ENCODE data around the gene EPHB1. TPM values are rescaled to one million over a fixed set of nuclear protein-coding genes. Genes with fewer than 3 reads are reported as not detected.

EPHB1 gene
- total and polyA plus RNA-seq, 2 experiments from 2014 or later = 0.45 to 1.7 TPM

DNA sequence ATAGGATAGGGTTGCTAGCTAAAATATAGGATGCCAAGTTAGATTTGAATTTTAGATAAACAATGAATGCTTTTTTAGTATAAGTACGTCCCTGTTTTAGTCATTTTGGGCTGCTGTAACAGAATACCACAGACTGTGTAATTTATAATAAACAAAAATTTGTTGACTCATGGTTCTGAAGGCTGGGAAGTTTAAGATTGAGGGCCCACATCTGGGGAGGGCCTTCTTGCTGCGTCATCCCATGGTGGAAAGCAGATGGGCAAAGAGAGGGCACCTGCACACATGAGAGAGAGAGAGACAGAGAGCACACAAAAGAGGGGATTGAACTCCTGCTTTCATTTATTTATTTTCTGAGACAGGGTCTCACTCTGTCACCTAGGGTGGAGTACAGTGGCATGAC lies 246.5 kb downstream of the EPHB1 start:
- H3K27ac ChIP-seq = no peak overlapping the region
- no peaks in the 10 kb centered on the region for H3K36me3 ChIP-seq

GRCh38 chr3:135047061-135047460 lies 252.0 kb downstream of the EPHB1 start:
- Histone ChIP-seq H3K27me3 (no peaks in the 10 kb centered on the region), H3K4me1 (ENCODE audit: low read depth) (no peaks in the 10 kb centered on the region), H3K36me3 (no peaks in the 10 kb centered on the region), H3K4me3 (no peak overlapping the region), H3K9me3 (ENCODE audit: low read depth) (no peaks in the 10 kb centered on the region), H3K27ac (no peak overlapping the region)
- no peak for DNase-seq (ENCODE audit: low read depth in 1 of 2, low spot score in 1 of 2)
- TF ChIP-seq, protein P1, sequence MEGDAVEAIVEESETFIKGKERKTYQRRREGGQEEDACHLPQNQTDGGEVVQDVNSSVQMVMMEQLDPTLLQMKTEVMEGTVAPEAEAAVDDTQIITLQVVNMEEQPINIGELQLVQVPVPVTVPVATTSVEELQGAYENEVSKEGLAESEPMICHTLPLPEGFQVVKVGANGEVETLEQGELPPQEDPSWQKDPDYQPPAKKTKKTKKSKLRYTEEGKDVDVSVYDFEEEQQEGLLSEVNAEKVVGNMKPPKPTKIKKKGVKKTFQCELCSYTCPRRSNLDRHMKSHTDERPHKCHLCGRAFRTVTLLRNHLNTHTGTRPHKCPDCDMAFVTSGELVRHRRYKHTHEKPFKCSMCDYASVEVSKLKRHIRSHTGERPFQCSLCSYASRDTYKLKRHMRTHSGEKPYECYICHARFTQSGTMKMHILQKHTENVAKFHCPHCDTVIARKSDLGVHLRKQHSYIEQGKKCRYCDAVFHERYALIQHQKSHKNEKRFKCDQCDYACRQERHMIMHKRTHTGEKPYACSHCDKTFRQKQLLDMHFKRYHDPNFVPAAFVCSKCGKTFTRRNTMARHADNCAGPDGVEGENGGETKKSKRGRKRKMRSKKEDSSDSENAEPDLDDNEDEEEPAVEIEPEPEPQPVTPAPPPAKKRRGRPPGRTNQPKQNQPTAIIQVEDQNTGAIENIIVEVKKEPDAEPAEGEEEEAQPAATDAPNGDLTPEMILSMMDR (IDR thresholded peaks at IDR 0.05; ENCODE audit: low read depth, low read length) = no peak

More for the DNA sequence above, 246.5 kb downstream of the EPHB1 start:
- no peaks in the 10 kb centered on the region for H3K9me3 ChIP-seq (ENCODE audit: low read depth)
- no peaks in the 10 kb centered on the region for H3K4me1 ChIP-seq (ENCODE audit: low read depth)
- DNase-seq (ENCODE audit: low read depth in 1 of 2, low spot score in 1 of 2) = no peak
- H3K4me3 ChIP-seq = no peak overlapping the region
- TF ChIP-seq, protein P1 (IDR thresholded peaks at IDR 0.05; ENCODE audit: low read depth, low read length) = no peak
- H3K27me3 ChIP-seq = no peaks in the 10 kb centered on the region

DNA sequence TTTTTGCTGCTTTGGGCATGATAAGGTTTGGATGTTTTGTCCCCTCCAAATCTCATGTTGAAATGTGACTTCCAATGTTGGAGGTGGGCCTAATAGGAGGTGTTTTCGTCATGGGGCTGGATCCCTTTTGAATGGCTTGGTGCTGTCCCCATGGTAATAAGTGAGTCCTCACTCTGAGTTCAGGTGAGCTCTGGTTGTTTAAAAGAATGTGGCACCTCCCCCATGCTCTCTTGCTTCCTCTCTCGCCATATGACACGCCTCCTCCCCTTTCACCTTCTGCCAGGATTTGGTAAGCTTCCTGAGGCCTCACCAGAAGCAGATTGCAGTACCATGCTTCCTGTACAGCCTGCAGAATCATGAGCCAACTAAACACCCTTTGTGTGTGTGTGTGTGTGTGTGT lies 255.5 kb downstream of the EPHB1 start:
- H3K27me3 ChIP-seq = no peaks in the 10 kb centered on the region
- no peaks in the 10 kb centered on the region for H3K9me3 ChIP-seq (ENCODE audit: low read depth)
- no peaks in the 10 kb centered on the region for H3K4me1 ChIP-seq (ENCODE audit: low read depth)
- no peak for DNase-seq (ENCODE audit: low read depth in 1 of 2, low spot score in 1 of 2)
- TF ChIP-seq, protein P1 (IDR thresholded peaks at IDR 0.05; ENCODE audit: low read depth, low read length) = no peak
- no peak overlapping the region for H3K4me3 ChIP-seq
- H3K36me3 ChIP-seq = no peaks in the 10 kb centered on the region
- no peak overlapping the region for H3K27ac ChIP-seq

DNA sequence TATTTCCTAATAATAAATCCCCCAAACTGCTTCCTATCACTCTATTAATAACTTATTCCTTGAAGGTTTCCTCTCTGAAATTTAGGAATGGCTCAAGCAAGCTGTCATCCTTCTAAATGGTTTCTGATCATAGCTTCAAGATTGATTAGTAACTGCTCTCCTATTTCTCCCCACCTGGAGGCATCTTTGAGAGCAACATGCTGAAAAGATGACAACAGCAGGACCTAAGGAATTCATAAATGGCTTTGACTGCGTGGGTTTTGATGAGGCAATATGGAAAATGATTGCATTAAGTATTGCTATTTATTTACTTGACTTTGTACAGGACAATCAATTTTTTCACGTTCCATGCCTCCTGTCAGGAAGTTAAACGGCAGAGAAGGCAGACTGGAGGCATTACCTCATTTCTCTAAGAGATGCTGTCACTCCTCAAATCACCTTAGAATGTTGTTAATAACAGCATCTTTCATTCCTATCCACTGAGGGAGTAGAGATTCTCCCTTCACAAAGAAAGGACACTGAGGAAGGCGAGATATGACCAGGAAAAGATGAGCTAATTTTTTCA lies 256.4 kb downstream of the EPHB1 start:
- H3K4me1 ChIP-seq (ENCODE audit: low read depth) = no peaks in the 10 kb centered on the region
- TF ChIP-seq, protein P1 (IDR thresholded peaks at IDR 0.05; ENCODE audit: low read depth, low read length) = no peak
- no peak for DNase-seq (ENCODE audit: low read depth in 1 of 2, low spot score in 1 of 2)
- no peak overlapping the region for H3K27ac ChIP-seq
- H3K9me3 ChIP-seq (ENCODE audit: low read depth) = no peaks in the 10 kb centered on the region
- H3K4me3 ChIP-seq = no peak overlapping the region
- H3K27me3 ChIP-seq = no peaks in the 10 kb centered on the region
- no peaks in the 10 kb centered on the region for H3K36me3 ChIP-seq

GRCh38 chr3:135055449-135055848 lies 260.4 kb downstream of the EPHB1 start:
- Histone ChIP-seq H3K4me3 (no peak overlapping the region), H3K27me3 (no peaks in the 10 kb centered on the region), H3K4me1 (ENCODE audit: low read depth) (no peaks in the 10 kb centered on the region), H3K36me3 (no peaks in the 10 kb centered on the region), H3K27ac (no peak overlapping the region), H3K9me3 (ENCODE audit: low read depth) (no peaks in the 10 kb centered on the region)
- TF ChIP-seq, protein P1 (IDR thresholded peaks at IDR 0.05; ENCODE audit: low read depth, low read length) = no peak
- no peak for DNase-seq (ENCODE audit: low read depth in 1 of 2, low spot score in 1 of 2)

Measured in cardiac muscle cell (in vitro differentiated cells and primary cell).